Measurements from ENCODE around the gene SNX24.

The SNX24 gene, protein sequence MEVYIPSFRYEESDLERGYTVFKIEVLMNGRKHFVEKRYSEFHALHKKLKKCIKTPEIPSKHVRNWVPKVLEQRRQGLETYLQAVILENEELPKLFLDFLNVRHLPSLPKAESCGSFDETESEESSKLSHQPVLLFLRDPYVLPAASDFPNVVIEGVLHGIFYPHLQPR

DNA sequence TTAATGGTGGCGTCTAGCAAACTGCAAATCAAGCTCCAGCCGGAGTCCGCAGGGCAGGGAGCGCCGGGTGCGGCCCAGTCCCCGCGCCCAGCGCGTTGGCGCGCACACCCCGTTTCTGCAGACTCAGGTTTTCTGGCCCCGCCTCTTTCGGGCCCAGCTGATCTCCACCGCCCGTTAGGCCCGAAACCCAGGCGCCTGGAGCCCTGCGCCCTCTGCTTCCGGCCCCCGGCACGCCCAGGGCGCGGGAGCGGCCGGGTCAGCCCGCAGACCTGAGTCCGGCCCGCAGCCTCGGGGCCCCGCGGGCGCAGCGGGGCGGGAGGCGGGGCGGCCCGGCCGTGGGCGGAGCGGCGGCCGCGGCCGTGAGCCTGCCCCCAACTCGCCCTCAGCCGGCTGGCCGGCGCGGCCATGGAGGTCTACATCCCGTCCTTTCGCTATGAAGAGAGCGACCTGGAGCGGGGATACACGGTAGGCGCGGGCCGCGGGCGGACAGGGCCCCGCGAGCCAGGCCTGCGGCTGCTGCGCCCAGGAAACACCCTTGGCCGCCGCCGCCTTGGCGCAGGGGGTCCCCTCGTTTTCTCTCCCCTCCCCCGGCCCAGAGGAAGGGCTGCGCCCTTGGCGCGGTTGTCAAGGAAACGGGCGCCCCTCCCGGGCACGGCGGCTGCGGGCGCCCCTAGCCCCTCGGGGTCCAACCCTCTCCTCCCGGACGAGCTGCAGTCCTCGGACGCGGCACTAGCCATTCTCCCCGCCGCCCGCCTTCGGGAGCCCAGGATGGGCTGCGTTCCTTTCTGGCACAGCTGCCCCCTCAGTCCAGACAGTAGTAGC is at the start of gene SNX24:
SNX24 (plus strand) TSS at position 385 of the 822 bp plus-strand sequence; CDS start at position 406, 21 bp downstream.
- Histone ChIP-seq H3K4me3 (ENCODE audit: insufficient read length, low read depth) (peak within 1 kb of the TSS; percentile 68), H3K9me3 (ENCODE audit: insufficient read depth, low read length) (no peaks in the 10 kb centered on the region), H3K4me1 (ENCODE audit: insufficient read depth, insufficient read length) (no peaks in the 10 kb centered on the region), H3K36me3 (ENCODE audit: insufficient read depth, insufficient read length, low read length) (no peaks in the 10 kb centered on the region), H3K9ac (ENCODE audit: insufficient read length, low read depth) (peak within 1 kb of the TSS; percentile 74), H3K27me3 (ENCODE audit: insufficient read depth, insufficient read length) (peaks cover 10% of the 10 kb centered on the region)
- no peak for TF ChIP-seq ZNF274 (IDR thresholded peaks at IDR 0.05; ENCODE audit: low read depth, low read length)
- TF ChIP-seq SUZ12 (IDR thresholded peaks at IDR 0.05; ENCODE audit: extremely low read depth, insufficient read depth, insufficient read length) = no peak
- no peak for TF ChIP-seq YY1 (IDR thresholded peaks at IDR 0.05; ENCODE audit: insufficient read depth, insufficient read length)
- peak; percentile 57 for DNase-seq (ENCODE audit: low read depth, low spot score)

DNA sequence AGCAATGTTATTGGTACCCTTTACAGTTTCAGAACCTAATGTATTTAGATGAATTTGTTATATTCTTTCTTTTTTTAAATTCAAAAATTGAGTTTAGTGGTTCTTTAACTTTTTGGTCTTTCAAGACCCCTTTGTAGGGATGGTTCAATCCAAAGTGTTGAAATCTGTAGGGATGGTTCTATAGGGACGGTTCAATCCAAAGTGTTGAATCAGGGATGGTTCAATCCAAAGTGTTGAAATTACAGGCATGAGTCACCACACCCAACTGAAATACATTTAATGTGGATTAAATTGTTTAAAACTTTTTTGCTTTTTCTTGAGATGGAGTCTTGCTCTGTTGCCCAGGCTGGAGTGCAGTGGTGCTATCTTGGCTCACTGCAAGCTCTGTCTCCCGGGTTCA is 39.9 kb upstream of the SNX24 start:
- H3K27me3 ChIP-seq (ENCODE audit: insufficient read depth, insufficient read length) = no peaks in the 10 kb centered on the region
- H3K4me1 ChIP-seq (ENCODE audit: insufficient read depth, insufficient read length) = no peaks in the 10 kb centered on the region
- no peak overlapping the region for H3K9ac ChIP-seq (ENCODE audit: insufficient read length, low read depth)
- no peak for DNase-seq (ENCODE audit: low read depth, low spot score)
- H3K9me3 ChIP-seq (ENCODE audit: insufficient read depth, low read length) = no peaks in the 10 kb centered on the region
- H3K4me3 ChIP-seq (ENCODE audit: insufficient read length, low read depth) = no peak overlapping the region
- TF ChIP-seq ZNF274 (IDR thresholded peaks at IDR 0.05; ENCODE audit: low read depth, low read length) = no peak
- no peak for TF ChIP-seq SUZ12 (IDR thresholded peaks at IDR 0.05; ENCODE audit: extremely low read depth, insufficient read depth, insufficient read length)
- no peak for TF ChIP-seq YY1 (IDR thresholded peaks at IDR 0.05; ENCODE audit: insufficient read depth, insufficient read length)
- H3K36me3 ChIP-seq (ENCODE audit: insufficient read depth, insufficient read length, low read length) = peaks cover 32% of the 10 kb centered on the region

DNA sequence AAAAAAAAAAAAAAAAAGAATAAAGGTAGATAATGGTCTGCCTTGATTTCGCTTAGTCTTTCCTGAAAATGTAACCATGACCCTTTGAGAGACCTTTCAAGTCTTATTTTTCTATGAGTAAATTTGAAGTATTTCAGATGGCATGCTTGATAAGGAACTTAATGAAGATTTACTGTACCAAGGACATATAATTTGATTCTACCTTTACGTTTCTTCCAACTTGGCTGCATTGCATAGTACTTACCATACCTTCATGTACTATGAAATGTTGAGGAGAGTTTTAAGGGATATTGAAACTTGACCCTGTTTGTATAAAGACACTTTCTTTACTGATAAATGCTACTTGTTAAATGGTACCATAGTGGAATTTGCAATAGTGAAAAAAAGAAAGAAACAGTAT is 35.0 kb upstream of the SNX24 start:
- Histone ChIP-seq H3K9me3 (ENCODE audit: insufficient read depth, low read length) (no peaks in the 10 kb centered on the region), H3K27me3 (ENCODE audit: insufficient read depth, insufficient read length) (no peaks in the 10 kb centered on the region), H3K4me3 (ENCODE audit: insufficient read length, low read depth) (no peak overlapping the region), H3K36me3 (ENCODE audit: insufficient read depth, insufficient read length, low read length) (peaks cover 16% of the 10 kb centered on the region), H3K9ac (ENCODE audit: insufficient read length, low read depth) (no peak overlapping the region), H3K4me1 (ENCODE audit: insufficient read depth, insufficient read length) (no peaks in the 10 kb centered on the region)
- no peak for DNase-seq (ENCODE audit: low read depth, low spot score)
- no peak for TF ChIP-seq YY1 (IDR thresholded peaks at IDR 0.05; ENCODE audit: insufficient read depth, insufficient read length)
- no peak for TF ChIP-seq SUZ12 (IDR thresholded peaks at IDR 0.05; ENCODE audit: extremely low read depth, insufficient read depth, insufficient read length)
- TF ChIP-seq ZNF274 (IDR thresholded peaks at IDR 0.05; ENCODE audit: low read depth, low read length) = no peak

DNA sequence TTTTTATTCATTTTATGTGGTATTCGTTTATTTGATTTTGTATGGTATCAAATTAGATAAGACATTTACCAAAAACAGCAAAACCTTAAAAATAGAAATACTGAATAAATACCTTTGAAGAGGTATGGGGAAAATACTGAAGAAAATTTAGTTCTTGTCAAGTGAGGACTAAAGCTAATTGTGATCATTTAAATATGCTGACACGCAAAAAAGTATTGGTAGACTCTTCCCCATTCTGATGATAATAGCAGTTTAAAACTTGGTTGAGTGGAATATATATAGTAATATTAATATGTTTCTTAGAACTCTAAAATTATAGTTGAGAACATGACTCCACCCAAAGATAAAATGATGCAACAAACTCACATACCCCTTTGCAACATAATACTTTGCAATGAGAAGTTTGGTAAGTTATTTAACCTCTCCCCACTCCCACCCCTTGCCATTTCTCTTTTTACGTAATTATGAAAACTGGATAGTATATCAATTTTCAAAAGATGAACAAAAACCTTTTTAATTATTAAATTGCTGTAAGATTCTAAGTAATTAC is 30.1 kb upstream of the SNX24 start:
- TF ChIP-seq SUZ12 (IDR thresholded peaks at IDR 0.05; ENCODE audit: extremely low read depth, insufficient read depth, insufficient read length) = no peak
- TF ChIP-seq YY1 (IDR thresholded peaks at IDR 0.05; ENCODE audit: insufficient read depth, insufficient read length) = no peak
- TF ChIP-seq ZNF274 (IDR thresholded peaks at IDR 0.05; ENCODE audit: low read depth, low read length) = no peak
- Histone ChIP-seq H3K36me3 (ENCODE audit: insufficient read depth, insufficient read length, low read length) (no peaks in the 10 kb centered on the region), H3K4me3 (ENCODE audit: insufficient read length, low read depth) (no peak overlapping the region)

DNA sequence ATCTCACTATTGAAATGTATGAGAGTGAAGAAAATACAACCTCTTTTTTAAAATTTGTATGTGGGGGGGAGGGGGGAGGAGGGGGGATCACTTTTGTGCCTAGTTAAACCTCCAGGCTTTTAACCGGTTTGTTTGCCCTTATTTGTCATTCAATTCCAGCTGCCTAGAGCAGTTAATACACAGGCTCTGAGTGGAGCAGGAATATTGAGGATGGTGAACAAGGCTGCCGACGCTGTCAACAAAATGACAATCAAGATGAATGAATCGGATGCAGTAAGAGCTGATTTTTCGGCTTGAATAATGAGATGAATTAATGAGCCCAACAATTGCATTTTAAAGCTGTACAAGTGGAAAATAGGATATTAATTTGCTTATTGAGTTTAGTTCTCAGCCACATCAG is 28.7 kb upstream of the SNX24 start:
- no peak for DNase-seq (ENCODE audit: low read depth, low spot score)
- Histone ChIP-seq H3K4me3 (ENCODE audit: insufficient read length, low read depth) (no peak overlapping the region), H3K9me3 (ENCODE audit: insufficient read depth, low read length) (no peaks in the 10 kb centered on the region), H3K36me3 (ENCODE audit: insufficient read depth, insufficient read length, low read length) (no peaks in the 10 kb centered on the region), H3K27me3 (ENCODE audit: insufficient read depth, insufficient read length) (no peaks in the 10 kb centered on the region), H3K9ac (ENCODE audit: insufficient read length, low read depth) (no peak overlapping the region), H3K4me1 (ENCODE audit: insufficient read depth, insufficient read length) (no peaks in the 10 kb centered on the region)
- TF ChIP-seq ZNF274 (IDR thresholded peaks at IDR 0.05; ENCODE audit: low read depth, low read length) (no peak), YY1 (IDR thresholded peaks at IDR 0.05; ENCODE audit: insufficient read depth, insufficient read length) (no peak), SUZ12 (IDR thresholded peaks at IDR 0.05; ENCODE audit: extremely low read depth, insufficient read depth, insufficient read length) (no peak)

More for the DNA sequence above, 30.1 kb upstream of the SNX24 start:
- Histone ChIP-seq H3K9me3 (ENCODE audit: insufficient read depth, low read length) (no peaks in the 10 kb centered on the region), H3K9ac (ENCODE audit: insufficient read length, low read depth) (no peak overlapping the region), H3K4me1 (ENCODE audit: insufficient read depth, insufficient read length) (no peaks in the 10 kb centered on the region), H3K27me3 (ENCODE audit: insufficient read depth, insufficient read length) (no peaks in the 10 kb centered on the region)
- no peak for DNase-seq (ENCODE audit: low read depth, low spot score)

DNA sequence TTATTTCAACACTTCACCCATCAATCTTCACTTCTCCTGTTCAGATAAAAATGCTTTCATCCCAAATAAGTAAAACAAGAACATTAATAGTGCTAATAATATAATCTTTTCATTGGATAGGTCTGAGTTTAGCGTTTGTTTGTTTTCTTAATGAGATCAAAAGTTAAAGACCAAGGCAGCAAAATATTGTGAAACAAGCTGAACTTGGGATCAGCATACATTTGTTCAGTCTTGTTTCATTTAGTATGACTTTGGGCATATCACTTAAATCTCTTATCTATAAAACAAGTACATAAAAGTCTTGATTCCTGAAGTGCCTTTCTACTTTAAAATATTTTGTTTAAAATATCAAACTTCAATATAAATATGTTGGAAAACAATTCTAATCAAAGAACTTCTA is 13.4 kb upstream of the SNX24 start:
- Histone ChIP-seq H3K4me3 (ENCODE audit: insufficient read length, low read depth) (no peak overlapping the region), H3K4me1 (ENCODE audit: insufficient read depth, insufficient read length) (no peaks in the 10 kb centered on the region)

DNA sequence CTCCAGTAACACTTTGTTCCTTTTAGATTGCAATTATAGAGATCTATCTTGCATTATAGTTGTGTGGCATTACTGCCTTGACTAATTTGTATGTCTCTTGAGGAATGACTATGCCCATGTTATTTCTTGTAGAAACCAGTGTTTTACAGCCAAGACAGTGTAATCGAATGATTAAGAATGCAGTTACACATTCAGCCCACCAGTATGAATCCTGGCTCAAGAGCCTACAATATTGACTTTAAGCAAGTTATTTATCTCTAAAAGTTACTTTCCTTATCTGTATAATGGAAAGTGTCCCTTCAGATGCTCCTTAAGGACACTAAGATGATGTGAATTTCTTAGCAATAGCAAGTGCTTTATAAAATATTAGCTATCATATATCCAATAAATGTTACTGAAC is 9.7 kb upstream of the SNX24 start:
- Histone ChIP-seq H3K36me3 (ENCODE audit: insufficient read depth, insufficient read length, low read length) (no peaks in the 10 kb centered on the region), H3K4me3 (ENCODE audit: insufficient read length, low read depth) (no peak overlapping the region), H3K9me3 (ENCODE audit: insufficient read depth, low read length) (no peaks in the 10 kb centered on the region), H3K4me1 (ENCODE audit: insufficient read depth, insufficient read length) (no peaks in the 10 kb centered on the region), H3K9ac (ENCODE audit: insufficient read length, low read depth) (no peak overlapping the region), H3K27me3 (ENCODE audit: insufficient read depth, insufficient read length) (no peaks in the 10 kb centered on the region)
- DNase-seq (ENCODE audit: low read depth, low spot score) = no peak
- TF ChIP-seq SUZ12 (IDR thresholded peaks at IDR 0.05; ENCODE audit: extremely low read depth, insufficient read depth, insufficient read length) = no peak
- TF ChIP-seq ZNF274 (IDR thresholded peaks at IDR 0.05; ENCODE audit: low read depth, low read length) = no peak
- TF ChIP-seq YY1 (IDR thresholded peaks at IDR 0.05; ENCODE audit: insufficient read depth, insufficient read length) = no peak

More for the DNA sequence above, 13.4 kb upstream of the SNX24 start:
- TF ChIP-seq ZNF274 (IDR thresholded peaks at IDR 0.05; ENCODE audit: low read depth, low read length) (no peak), YY1 (IDR thresholded peaks at IDR 0.05; ENCODE audit: insufficient read depth, insufficient read length) (no peak), SUZ12 (IDR thresholded peaks at IDR 0.05; ENCODE audit: extremely low read depth, insufficient read depth, insufficient read length) (no peak)
- DNase-seq (ENCODE audit: low read depth, low spot score) = no peak
- Histone ChIP-seq H3K36me3 (ENCODE audit: insufficient read depth, insufficient read length, low read length) (peaks cover 18% of the 10 kb centered on the region), H3K27me3 (ENCODE audit: insufficient read depth, insufficient read length) (no peaks in the 10 kb centered on the region), H3K9ac (ENCODE audit: insufficient read length, low read depth) (no peak overlapping the region), H3K9me3 (ENCODE audit: insufficient read depth, low read length) (no peaks in the 10 kb centered on the region)

Measured in NT2/D1 (cell line).